Pancreas (tissue), 10 donors: ENCODE data around the gene ZNF746. TPM values are rescaled to one million over a fixed set of nuclear protein-coding genes. Genes with fewer than 3 reads are reported as not detected.

ENCODE experiments used
- ATAC-seq, 4 donors: fragments of 200-7000 bp; cut with Tn5 transposase; one replicate each; pipeline versions ENCODE4 v1.8.0 to v1.9.1; 2020; ENCODE audit warnings: mild to moderate bottlenecking in 4 of 4, moderate library complexity in 4 of 4
- DNase-seq, 6 donors: peaks; one replicate each; pipeline ENCODE4 v3.0.0-alpha.2; 2020
- FAIRE-seq: peaks from 2 replicates; lab custom pipeline; 2012; peaks lifted over from hg19 to GRCh38; lab: Jason Lieb, UNC
- H3K27ac ChIP-seq, 4 donors: fragments of 200-600 bp; sonication (generic); 1 replicate in 3 of 4; 2 replicates in 1 of 4; pipeline versions ENCODE4 v1.5.0 to v1.8.0; 2020
- H3K27me3 ChIP-seq, 4 donors: fragments of 200-600 bp; one replicate each; pipeline ENCODE4 v1.8.0; 2021
- H3K36me3 ChIP-seq, 3 donors: fragments of 200-600 bp; sonication (generic) in 1 of 3; one replicate each; pipeline versions ENCODE4 v1.5.0 to v1.8.0; 2020 to 2021
- H3K4me1 ChIP-seq, 3 donors: fragments of 200-600 bp; one replicate each; pipeline ENCODE4 v1.8.0; 2021
- H3K4me3 ChIP-seq, 4 donors: fragments of 200-600 bp; sonication (generic) in 2 of 4; one replicate each; pipeline versions ENCODE4 v1.5.0 to v1.8.0; 2020 to 2021
- H3K9me3 ChIP-seq, 4 donors: fragments of 200-600 bp; one replicate each; pipeline ENCODE4 v1.8.0; 2021
- WGBS, 2 donors: extraction: QIAGEN DNeasy Blood & Tissue Kit; methylation state at CpG; one replicate each; pipeline ENCODE4 v1.1.7; 2013; 5-methylcytosine and 5-hydroxymethylcytosine counted together
- intact Hi-C, 3 donors: fragments of 100-400 bp; cut with DNase I; formaldehyde crosslinking; loops; one replicate each; pipeline versions ENCODE4 v1.11.1 to v1.14.2; 2022
- polyA plus RNA-seq, 2 donors: library from polyadenylated mRNA; stranded (reverse); fragments of 200-250 nt; gene quantifications; one replicate each; pipeline ENCODE4 v1.2.3, GENCODE V29; 2013
- total RNA-seq, 6 donors: library from RNA; stranded (reverse); fragmentation: NEBNext Ultra II Directional in 4 of 6; extraction: Animal tissue kit (Norgen Biotek cat#: 25700) in 4 of 6; gene quantifications; one replicate each; pipeline versions ENCODE4 v1.2.1 to v1.2.4, GENCODE V29; 2021 to 2023
- TF ChIP-seq, protein P1 (sequence below), 4 donors: fragments of 200-600 bp; sonication (generic) in 3 of 4; IDR thresholded peaks; one replicate each; pipeline versions ENCODE4 v1.5.0 to v1.8.0; 2021; ENCODE audit warnings: antibody characterized with exemption in 4 of 4
- donor health status: healthy with polysubstance abuse.
- donor health status: DM: no; HTN: no; CAD: no; lungs with moderate emphysema.
- donor health status: DM: no; HTN: no; CAD: no.
- donor health status: control.
- donor health status: control.
- donor health status: Bipolar disorder and iron deficiency.
- donor health status: DM: yes; HTN: yes; CAD: no.
- donor health status: DM: no; HTN: no; CAD: no.
- donor health status: DM: no; HTN: no; CAD: no.
- donor health status: DM: yes; HTN: yes; CAD: no.

Gene ZNF746
- total and polyA plus RNA-seq, 8 donors, result 6.3 to 10.9 (median 7.1) TPM

- no peak overlapping the region for H3K27ac ChIP-seq
- FAIRE-seq, result no peak
- 1% methylated on average over 61 to 145 of the region's 145 CpGs for WGBS, 2 donors
These were observed 37.8 kb downstream of the ZNF746 start for GRCh38 chr7:149459540-149460452.

GRCh38 chr7:149459201-149459539, 38.4 kb downstream of the ZNF746 start:
- H3K27ac ChIP-seq, result no peak overlapping the region
- H3K9me3 ChIP-seq, result no peaks in the 10 kb centered on the region
- TF ChIP-seq, protein P1, sequence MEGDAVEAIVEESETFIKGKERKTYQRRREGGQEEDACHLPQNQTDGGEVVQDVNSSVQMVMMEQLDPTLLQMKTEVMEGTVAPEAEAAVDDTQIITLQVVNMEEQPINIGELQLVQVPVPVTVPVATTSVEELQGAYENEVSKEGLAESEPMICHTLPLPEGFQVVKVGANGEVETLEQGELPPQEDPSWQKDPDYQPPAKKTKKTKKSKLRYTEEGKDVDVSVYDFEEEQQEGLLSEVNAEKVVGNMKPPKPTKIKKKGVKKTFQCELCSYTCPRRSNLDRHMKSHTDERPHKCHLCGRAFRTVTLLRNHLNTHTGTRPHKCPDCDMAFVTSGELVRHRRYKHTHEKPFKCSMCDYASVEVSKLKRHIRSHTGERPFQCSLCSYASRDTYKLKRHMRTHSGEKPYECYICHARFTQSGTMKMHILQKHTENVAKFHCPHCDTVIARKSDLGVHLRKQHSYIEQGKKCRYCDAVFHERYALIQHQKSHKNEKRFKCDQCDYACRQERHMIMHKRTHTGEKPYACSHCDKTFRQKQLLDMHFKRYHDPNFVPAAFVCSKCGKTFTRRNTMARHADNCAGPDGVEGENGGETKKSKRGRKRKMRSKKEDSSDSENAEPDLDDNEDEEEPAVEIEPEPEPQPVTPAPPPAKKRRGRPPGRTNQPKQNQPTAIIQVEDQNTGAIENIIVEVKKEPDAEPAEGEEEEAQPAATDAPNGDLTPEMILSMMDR (IDR thresholded peaks at IDR 0.05), result no peak
- H3K36me3 ChIP-seq, result peaks cover 4 to 8% (median 6%) of the 10 kb centered on the region in 3 donors
- peaks cover 0 to 6% (median 0%) of the 10 kb centered on the region in 4 donors for H3K27me3 ChIP-seq
- intact Hi-C loops, result no loop called here
- 13 to 26% methylated on average over 9 to 17 of the region's 17 CpGs for WGBS, 2 donors
- DNase-seq (no peak), FAIRE-seq (no peak), ATAC-seq (no peak)
- peak overlapping the region; percentile 40 to 88 (median 60) for H3K4me3 ChIP-seq
- H3K4me1 ChIP-seq, result peaks cover 0 to 12% (median 6%) of the 10 kb centered on the region in 3 donors

More at GRCh38 chr7:149459540-149460452, 37.8 kb downstream of the ZNF746 start:
- intact Hi-C loops, result no loop called here
- TF ChIP-seq, protein P1 (IDR thresholded peaks at IDR 0.05), result no peak
- peak in 2 of 6 donors; percentile 63 to 74 for DNase-seq
- Histone ChIP-seq H3K4me1 (peaks cover 0 to 12% (median 6%) of the 10 kb centered on the region in 3 donors), H3K36me3 (peaks cover 1 to 6% (median 3%) of the 10 kb centered on the region in 3 donors), H3K4me3 (peak overlapping the region; percentile 40 to 88 (median 78)), H3K27me3 (peaks cover 0 to 7% (median 0%) of the 10 kb centered on the region in 4 donors), H3K9me3 (no peaks in the 10 kb centered on the region)
- ATAC-seq, result peak in 1 of 4 donors; percentile 4

DNA sequence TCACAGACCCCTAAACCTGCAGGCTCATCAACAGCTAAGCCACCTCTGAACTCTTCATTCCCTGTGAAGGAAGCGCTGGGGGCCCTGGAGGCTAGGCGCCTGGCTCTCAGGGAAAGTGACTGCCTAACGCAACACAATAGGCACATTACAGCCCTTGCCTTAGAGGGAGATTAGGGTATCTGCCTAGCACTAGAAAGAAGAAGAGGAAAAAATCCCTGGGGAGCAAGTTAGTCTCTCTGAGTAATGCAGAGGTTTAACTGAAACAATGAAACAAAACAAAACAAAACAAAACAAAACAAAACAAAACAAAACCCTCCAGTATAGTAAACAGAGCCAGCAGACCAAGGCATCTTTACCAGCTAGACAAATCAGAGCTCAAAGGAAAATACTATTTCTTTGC, 39.4 kb downstream of the ZNF746 start:
- 87 to 91% methylated on average over 3 of the region's 3 CpGs for WGBS, 2 donors

GRCh38 chr7:149457766-149458165, 39.8 kb downstream of the ZNF746 start:
- Histone ChIP-seq H3K27me3 (no peaks in the 10 kb centered on the region), H3K9me3 (no peaks in the 10 kb centered on the region), H3K36me3 (peaks cover 6 to 12% (median 8%) of the 10 kb centered on the region in 3 donors), H3K4me1 (peaks cover 0 to 12% (median 6%) of the 10 kb centered on the region in 3 donors), H3K27ac (no peak overlapping the region), H3K4me3 (no peak overlapping the region)
- ATAC-seq (no peak), DNase-seq (no peak), FAIRE-seq (no peak)
- TF ChIP-seq, protein P1 (IDR thresholded peaks at IDR 0.05), result no peak
- intact Hi-C loops, result no loop called here
- 51 to 53% methylated on average over 1 of the region's 1 CpG for WGBS, 2 donors

More for the DNA sequence above, 39.4 kb downstream of the ZNF746 start:
- no peaks in the 10 kb centered on the region for H3K9me3 ChIP-seq
- TF ChIP-seq, protein P1 (IDR thresholded peaks at IDR 0.05), result no peak
- no peak overlapping the region for H3K4me3 ChIP-seq
- FAIRE-seq (no peak), ATAC-seq (no peak), DNase-seq (no peak)
- H3K27ac ChIP-seq, result no peak overlapping the region
- intact Hi-C loops, result no loop called here
- H3K36me3 ChIP-seq, result peaks cover 4 to 12% (median 8%) of the 10 kb centered on the region in 3 donors
- no peaks in the 10 kb centered on the region for H3K27me3 ChIP-seq
- peaks cover 0 to 12% (median 6%) of the 10 kb centered on the region in 3 donors for H3K4me1 ChIP-seq
